SKM-1 treated with dmso at 0.1 percent for 144 hours (cell line): ENCODE measurements around the gene C6orf89.

Experiments
- DNase-seq: peaks from one replicate; lab custom pipeline; 2025; ENCODE audit not compliant: unreplicated experiment; lab: John Stamatoyannopoulos, UW

C6orf89 gene

GRCh38 chr6:36852481-36853147, 33.1 kb upstream of the C6orf89 start:
- DNase-seq = no peak

GRCh38 chr6:36853325-36853724, 32.4 kb upstream of the C6orf89 start:
- DNase-seq = peak; percentile 97

GRCh38 chr6:36855750-36856149, 30.0 kb upstream of the C6orf89 start:
- no peak for DNase-seq

- DNase-seq = no peak
These were observed 29.5 kb upstream of the C6orf89 start for GRCh38 chr6:36856277-36856676.

- no peak for DNase-seq
These were observed 28.4 kb upstream of the C6orf89 start for GRCh38 chr6:36857325-36857724.

GRCh38 chr6:36858407-36858981, 27.3 kb upstream of the C6orf89 start:
- DNase-seq = no peak

GRCh38 chr6:36860126-36860525, 25.6 kb upstream of the C6orf89 start:
- no peak for DNase-seq

GRCh38 chr6:36862164-36862847, 23.4 kb upstream of the C6orf89 start:
- no peak for DNase-seq

GRCh38 chr6:36862848-36863382, 22.8 kb upstream of the C6orf89 start:
- DNase-seq = no peak

GRCh38 chr6:36863670-36864540, 21.8 kb upstream of the C6orf89 start:
- no peak for DNase-seq

- DNase-seq = no peak
These were observed 19.9 kb upstream of the C6orf89 start for GRCh38 chr6:36865835-36866234.

GRCh38 chr6:36867471-36868224, 18.1 kb upstream of the C6orf89 start:
- DNase-seq = no peak

GRCh38 chr6:36871686-36872085, 14.1 kb upstream of the C6orf89 start:
- no peak for DNase-seq

- no peak for DNase-seq
These were observed 12.6 kb upstream of the C6orf89 start for GRCh38 chr6:36873115-36873514.

GRCh38 chr6:36873612-36874442, 11.9 kb upstream of the C6orf89 start:
- no peak for DNase-seq

GRCh38 chr6:36874443-36875249, 11.1 kb upstream of the C6orf89 start, which contains the start of gene PPIL1:
Gene PPIL1 (minus strand): TSS chr6:36874803. CDS start chr6:36874772, 31 bp downstream.
- DNase-seq = peak; percentile 93

GRCh38 chr6:36875250-36875633, 10.5 kb upstream of the C6orf89 start:
- no peak for DNase-seq

- no peak for DNase-seq
These were observed 1.1 kb upstream of the C6orf89 start for GRCh38 chr6:36884610-36885009.
